Measurements from ENCODE around the gene FBXL16.

- TF ChIP-seq EZH2 (IDR thresholded peaks at IDR 0.05): no peak
- no peak for TF ChIP-seq CTCF (IDR thresholded peaks at IDR 0.05)
- no peak for TF ChIP-seq EZH2phosphoT487 (IDR thresholded peaks at IDR 0.05)
Observed at GRCh38 chr16:717450-718245, 12.0 kb upstream of the FBXL16 start.
